Neural progenitor cell (in vitro differentiated cells): ENCODE results near the gene VAV2. TPM values are rescaled to one million over a fixed set of nuclear protein-coding genes. Genes with fewer than 3 reads are reported as not detected.

Source experiments
- DNase-seq: peaks from one replicate; pipeline ENCODE4 v3.0.0-alpha.2; 2016; ENCODE audit warnings: low spot score
- H2AFZ ChIP-seq: fragments of 200-600 bp; sonication (generic); replicated peaks from 2 replicates; pipeline ENCODE4 v1.6.1; 2016; ENCODE audit warnings: antibody characterized with exemption
- H3F3A ChIP-seq: fragments of 200-600 bp; sonication (generic); 2 replicates; pipeline ENCODE4 v1.6.1; 2016; ENCODE audit warnings: antibody characterized with exemption, low read depth
- H3K27ac ChIP-seq: fragments of 200-600 bp; sonication (generic); 2 replicates; pipeline ENCODE4 v1.5.1; 2016; ENCODE audit warnings: mild to moderate bottlenecking
- H3K27me3 ChIP-seq: fragments of 200-600 bp; sonication (generic); 2 replicates; pipeline ENCODE4 v1.6.1; 2016; ENCODE audit warnings: mild to moderate bottlenecking, moderate library complexity
- H3K36me3 ChIP-seq: fragments of 200-600 bp; sonication (generic); 2 replicates; pipeline ENCODE4 v1.5.1; 2016
- H3K4me1 ChIP-seq: fragments of 200-600 bp; sonication (generic); 2 replicates; pipeline ENCODE4 v1.6.1; 2016; ENCODE audit warnings: mixed run types
- H3K4me2 ChIP-seq: fragments of 200-600 bp; sonication (generic); 2 replicates; pipeline ENCODE4 v1.6.1; 2016
- H3K4me3 ChIP-seq: fragments of 200-600 bp; sonication (generic); 2 replicates; pipeline ENCODE4 v1.5.1; 2016
- H3K79me2 ChIP-seq: fragments of 200-600 bp; sonication (generic); 2 replicates; pipeline ENCODE4 v1.6.1; 2016; ENCODE audit warnings: low read depth
- H3K9ac ChIP-seq: fragments of 200-600 bp; sonication (generic); 2 replicates; pipeline ENCODE4 v1.6.1; 2016
- H3K9me3 ChIP-seq: fragments of 200-600 bp; sonication (generic); 2 replicates; pipeline ENCODE4 v1.5.1; 2016; ENCODE audit warnings: low read depth
- H4K20me1 ChIP-seq: fragments of 200-600 bp; sonication (generic); 2 replicates; pipeline ENCODE4 v1.6.1; 2016; ENCODE audit warnings: low read depth
- H3K27ac Mint-ChIP-seq: 3 replicates; pipeline ENCODE4 v1.8.0; 2021; ENCODE audit warnings: mixed read lengths
- H3K27me3 Mint-ChIP-seq: 2 replicates; pipeline ENCODE4 v1.8.0; 2022; ENCODE audit warnings: low read depth, mild to moderate bottlenecking, inconsistent platforms, moderate library complexity, mixed read lengths; ENCODE audit not compliant: insufficient read depth
- H3K36me3 Mint-ChIP-seq: 3 replicates; pipeline ENCODE4 v1.8.0; 2021; ENCODE audit warnings: mixed read lengths
- H3K4me1 Mint-ChIP-seq: 3 replicates; pipeline ENCODE4 v1.8.0; 2021; ENCODE audit warnings: mixed read lengths
- H3K4me3 Mint-ChIP-seq: 3 replicates; pipeline ENCODE4 v1.8.0; 2021; ENCODE audit warnings: mild to moderate bottlenecking, moderate library complexity, mixed read lengths
- H3K9me3 Mint-ChIP-seq: 3 replicates; pipeline ENCODE4 v1.8.0; 2020; ENCODE audit warnings: mixed read lengths
- EZH2 ChIP-seq: fragments of 200-600 bp; sonication (generic); IDR thresholded peaks from 2 replicates; pipeline ENCODE4 v1.6.1; 2017; ENCODE audit warnings: antibody characterized with exemption, mild to moderate bottlenecking, moderate library complexity
- EZH2phosphoT487 ChIP-seq: fragments of 200-600 bp; sonication (generic); IDR thresholded peaks from 2 replicates; pipeline ENCODE4 v1.6.1; 2017; ENCODE audit warnings: antibody characterized with exemption
- total RNA-seq: library from RNA; depleted of rRNA; stranded (reverse); fragments of >200 nt; gene quantifications from 2 replicates; pipeline ENCODE4 v1.2.3, GENCODE V29; 2015; ENCODE audit warnings: low replicate concordance
- TF ChIP-seq, protein P1 (sequence below): fragments of 200-600 bp; sonication (generic); IDR thresholded peaks from 2 replicates; pipeline ENCODE4 v1.5.1; 2017; ENCODE audit warnings: antibody characterized with exemption, mild to moderate bottlenecking

Gene VAV2
- total RNA-seq, 1 donor from 2014 or later, result 12.9 TPM

DNA sequence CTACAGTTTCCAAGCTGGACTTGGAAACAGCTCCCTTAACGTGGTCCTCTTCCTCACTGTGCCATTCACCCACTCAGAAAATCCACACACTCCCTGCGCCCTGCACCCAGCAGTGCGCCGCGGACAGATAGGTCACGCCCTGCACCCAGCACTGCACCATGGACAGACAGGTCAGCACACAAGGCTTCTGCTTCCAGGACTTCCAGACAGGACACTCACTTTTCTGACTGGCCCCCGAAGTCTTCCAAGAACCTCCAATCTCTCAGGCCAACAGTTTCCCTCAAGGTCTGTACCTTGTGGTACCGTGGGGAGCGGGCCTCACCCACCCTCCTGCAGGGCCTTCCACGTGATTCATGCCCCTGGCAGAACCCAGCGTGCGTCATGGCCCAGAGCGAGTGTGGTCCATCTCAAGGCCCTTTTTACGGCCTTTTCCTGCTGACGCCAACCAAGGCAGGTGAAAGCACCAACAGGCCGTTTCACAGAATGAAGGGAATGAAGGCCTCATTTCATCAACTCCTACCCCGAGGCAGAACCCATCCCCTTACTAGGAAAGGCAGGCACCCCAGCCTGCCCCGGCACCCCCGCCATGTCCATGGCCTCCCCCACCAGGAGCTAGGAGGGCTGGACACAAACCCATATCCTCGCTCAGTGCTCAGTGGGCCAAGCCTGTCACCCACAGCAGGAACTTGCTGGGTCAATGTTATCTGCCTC lies 17.3 kb downstream of the VAV2 start:
- Mint-ChIP-seq H3K9me3 (no peaks in the 10 kb centered on the region), H3K4me3 (no peak overlapping the region), H3K4me1 (peaks cover 51% of the 10 kb centered on the region), H3K36me3 (peaks cover 2% of the 10 kb centered on the region), H3K27me3 (peaks cover 2% of the 10 kb centered on the region), H3K27ac (no peak overlapping the region)
- H3K9me3 ChIP-seq, result no peaks in the 10 kb centered on the region
- no peak overlapping the region for H3K4me3 ChIP-seq
- no peak for DNase-seq
- no peak overlapping the region for H3K9ac ChIP-seq
- H3K4me1 ChIP-seq, result peaks cover 28% of the 10 kb centered on the region
- no peak overlapping the region for H3K27ac ChIP-seq
- H4K20me1 ChIP-seq, result peaks cover 100% of the 10 kb centered on the region
- TF ChIP-seq, protein P1, sequence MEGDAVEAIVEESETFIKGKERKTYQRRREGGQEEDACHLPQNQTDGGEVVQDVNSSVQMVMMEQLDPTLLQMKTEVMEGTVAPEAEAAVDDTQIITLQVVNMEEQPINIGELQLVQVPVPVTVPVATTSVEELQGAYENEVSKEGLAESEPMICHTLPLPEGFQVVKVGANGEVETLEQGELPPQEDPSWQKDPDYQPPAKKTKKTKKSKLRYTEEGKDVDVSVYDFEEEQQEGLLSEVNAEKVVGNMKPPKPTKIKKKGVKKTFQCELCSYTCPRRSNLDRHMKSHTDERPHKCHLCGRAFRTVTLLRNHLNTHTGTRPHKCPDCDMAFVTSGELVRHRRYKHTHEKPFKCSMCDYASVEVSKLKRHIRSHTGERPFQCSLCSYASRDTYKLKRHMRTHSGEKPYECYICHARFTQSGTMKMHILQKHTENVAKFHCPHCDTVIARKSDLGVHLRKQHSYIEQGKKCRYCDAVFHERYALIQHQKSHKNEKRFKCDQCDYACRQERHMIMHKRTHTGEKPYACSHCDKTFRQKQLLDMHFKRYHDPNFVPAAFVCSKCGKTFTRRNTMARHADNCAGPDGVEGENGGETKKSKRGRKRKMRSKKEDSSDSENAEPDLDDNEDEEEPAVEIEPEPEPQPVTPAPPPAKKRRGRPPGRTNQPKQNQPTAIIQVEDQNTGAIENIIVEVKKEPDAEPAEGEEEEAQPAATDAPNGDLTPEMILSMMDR, result no peak
- TF ChIP-seq EZH2, result no peak
- TF ChIP-seq EZH2phosphoT487, result no peak
- H3K79me2 ChIP-seq, result peaks cover 100% of the 10 kb centered on the region
- no peaks in the 10 kb centered on the region for H3K36me3 ChIP-seq
- H3K27me3 ChIP-seq, result no peaks in the 10 kb centered on the region
- H2AFZ ChIP-seq, result no peak overlapping the region
- H3K4me2 ChIP-seq, result no peak overlapping the region
- no peaks in the 10 kb centered on the region for H3F3A ChIP-seq

DNA sequence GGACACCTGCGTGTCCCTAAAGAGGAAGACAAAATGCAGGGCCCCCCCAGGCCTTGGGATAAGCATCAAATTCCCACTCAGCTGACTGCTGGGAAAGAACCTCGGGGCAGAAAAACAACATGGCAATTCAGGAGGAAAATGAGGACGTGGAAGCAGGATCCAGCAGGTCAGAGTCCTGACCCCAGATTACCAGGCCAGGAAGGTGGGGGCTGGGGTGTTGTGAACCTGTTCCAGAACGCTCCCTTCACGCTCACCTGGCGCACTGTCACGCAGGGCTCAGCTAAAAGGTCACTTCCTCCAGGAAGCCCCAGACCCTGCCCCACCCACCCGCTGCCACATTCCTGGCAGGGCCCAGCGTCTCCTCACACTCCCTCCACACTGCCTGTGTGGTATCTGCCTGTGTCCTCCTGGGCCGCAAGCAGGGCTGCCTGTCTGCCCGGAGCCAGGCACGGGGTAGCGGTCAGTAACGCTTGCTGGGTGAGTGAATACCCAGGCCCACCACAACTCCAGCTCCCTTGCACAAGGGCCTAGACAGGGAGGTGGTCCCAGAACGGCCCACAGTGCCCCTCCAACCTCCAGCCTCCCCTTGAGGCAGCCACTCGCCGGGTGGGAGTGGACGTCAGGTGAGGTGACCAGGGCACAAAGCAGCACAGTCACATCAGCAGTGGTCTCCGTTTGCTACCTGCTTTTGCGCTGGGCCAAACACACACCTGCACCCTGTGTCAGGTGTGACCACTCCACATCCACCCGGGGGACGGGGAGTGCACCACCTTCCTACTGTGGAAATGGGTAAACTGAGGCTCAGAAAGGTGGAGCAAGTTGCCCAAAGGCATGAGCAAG lies 18.1 kb downstream of the VAV2 start:
- no peak for TF ChIP-seq EZH2
- TF ChIP-seq EZH2phosphoT487, result no peak
- TF ChIP-seq, protein P1, result no peak
- Histone ChIP-seq H3F3A (no peaks in the 10 kb centered on the region), H3K9me3 (no peaks in the 10 kb centered on the region), H3K27me3 (no peaks in the 10 kb centered on the region), H3K79me2 (peaks cover 99% of the 10 kb centered on the region), H3K4me1 (peaks cover 21% of the 10 kb centered on the region), H3K4me2 (no peak overlapping the region), H3K4me3 (no peak overlapping the region), H2AFZ (no peak overlapping the region), H3K9ac (no peak overlapping the region), H3K36me3 (no peaks in the 10 kb centered on the region), H3K27ac (no peak overlapping the region), H4K20me1 (peaks cover 100% of the 10 kb centered on the region)
- Mint-ChIP-seq H3K36me3 (peaks cover 2% of the 10 kb centered on the region), H3K9me3 (no peaks in the 10 kb centered on the region), H3K27me3 (peaks cover 2% of the 10 kb centered on the region), H3K4me1 (peaks cover 47% of the 10 kb centered on the region), H3K27ac (peak overlapping the region; percentile 61), H3K4me3 (peak overlapping the region; percentile 58)
- DNase-seq, result peak; percentile 27

DNA sequence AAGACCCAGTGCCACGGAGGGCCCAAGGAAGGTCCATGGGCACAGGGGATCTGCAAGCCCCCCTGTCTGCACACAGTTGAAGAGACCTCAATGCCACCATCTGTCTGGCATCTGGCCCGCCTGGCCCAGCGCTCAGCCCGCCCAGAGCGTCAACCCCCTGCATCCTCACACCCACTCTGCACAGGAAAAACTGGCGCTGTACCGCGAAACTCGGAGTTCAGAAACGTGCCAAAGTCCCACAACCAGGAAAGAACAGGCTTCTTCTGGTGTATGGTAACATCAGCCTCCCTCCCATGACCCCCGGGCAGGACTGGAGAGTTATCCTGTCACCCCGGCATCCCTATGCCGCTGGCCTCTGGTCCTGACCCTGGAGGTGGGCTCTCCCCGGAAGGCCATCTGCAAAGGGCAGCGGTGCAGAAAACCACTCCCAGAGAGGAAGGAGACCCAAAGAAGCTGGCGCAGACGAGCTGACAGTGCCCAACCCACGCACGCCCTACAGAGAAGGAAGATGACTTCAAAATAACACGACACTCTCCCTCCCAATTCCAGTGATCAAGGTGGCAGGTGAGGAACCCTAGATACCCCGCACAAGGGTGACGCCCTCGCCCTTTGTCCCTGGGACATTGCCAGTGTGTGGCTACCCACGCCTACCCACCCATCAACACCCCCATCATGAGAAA lies 18.9 kb downstream of the VAV2 start:
- no peak overlapping the region for H3K9ac ChIP-seq
- Mint-ChIP-seq H3K36me3 (peaks cover 2% of the 10 kb centered on the region), H3K4me3 (peak overlapping the region; percentile 58), H3K4me1 (peaks cover 47% of the 10 kb centered on the region), H3K9me3 (no peaks in the 10 kb centered on the region), H3K27ac (peak overlapping the region; percentile 61), H3K27me3 (no peaks in the 10 kb centered on the region)
- no peaks in the 10 kb centered on the region for H3K36me3 ChIP-seq
- no peak overlapping the region for H3K27ac ChIP-seq
- TF ChIP-seq, protein P1, result no peak
- TF ChIP-seq EZH2 (no peak), EZH2phosphoT487 (no peak)
- H3K27me3 ChIP-seq, result no peaks in the 10 kb centered on the region
- H4K20me1 ChIP-seq, result peaks cover 100% of the 10 kb centered on the region
- no peaks in the 10 kb centered on the region for H3K9me3 ChIP-seq
- H3K79me2 ChIP-seq, result peaks cover 99% of the 10 kb centered on the region
- H3K4me1 ChIP-seq, result peaks cover 20% of the 10 kb centered on the region
- no peak overlapping the region for H3K4me2 ChIP-seq
- no peak overlapping the region for H3K4me3 ChIP-seq
- H2AFZ ChIP-seq, result no peak overlapping the region
- H3F3A ChIP-seq, result no peaks in the 10 kb centered on the region
- no peak for DNase-seq
